Stimulated activated CD4-positive, alpha-beta T cell treated with anti-CD3 and anti-CD28 coated beads, Interleukin-4, amount 100 ng/mL, for 24 hours (primary cell): ENCODE data around the gene F11R.
"Not testable (repeated sequence)": the region's sequence is repeated elsewhere in the genome, so short reads cannot be mapped to it uniquely, and the experiment has no call there.

Experiments
- DNase-seq: peaks from one replicate; pipeline ENCODE4 v3.0.0-alpha.2; 2020

Gene F11R

GRCh38 chr1:161009602-161010211 is 11.2 kb downstream of the F11R start:
- no peak for DNase-seq

- no peak for DNase-seq
These were observed 12.0 kb downstream of the F11R start for GRCh38 chr1:161008869-161009510.

GRCh38 chr1:161007369-161007768 is 13.6 kb downstream of the F11R start:
- no peak for DNase-seq

- DNase-seq: no peak
These were observed 14.4 kb downstream of the F11R start for GRCh38 chr1:161006563-161006962.

GRCh38 chr1:161001525-161001924 is 19.4 kb downstream of the F11R start:
- DNase-seq: no peak

GRCh38 chr1:161000736-161001480 is 20.0 kb downstream of the F11R start:
- DNase-seq: no peak

GRCh38 chr1:160999376-160999775 is 21.6 kb downstream of the F11R start:
- no peak for DNase-seq

- DNase-seq: peak; percentile 54
These were observed 23.5 kb downstream of the F11R start for GRCh38 chr1:160997323-160998038.

- no peak for DNase-seq
These were observed 24.8 kb downstream of the F11R start for GRCh38 chr1:160996178-160996577.

- DNase-seq: no peak
These were observed 27.3 kb downstream of the F11R start for GRCh38 chr1:160993544-160994193.

- not testable (repeated sequence) for DNase-seq
These were observed 28.9 kb downstream of the F11R start for GRCh38 chr1:160992036-160992435.

GRCh38 chr1:160987359-160988050 is 33.4 kb downstream of the F11R start:
- DNase-seq: no peak

GRCh38 chr1:160985723-160986122 is 35.2 kb downstream of the F11R start:
- no peak for DNase-seq

GRCh38 chr1:160981584-160982411 is 39.2 kb downstream of the F11R start:
- no peak for DNase-seq

GRCh38 chr1:160979286-160979685 is 41.7 kb downstream of the F11R start:
- no peak for DNase-seq

- DNase-seq: no peak
These were observed 42.4 kb downstream of the F11R start for GRCh38 chr1:160978510-160978927.

- no peak for DNase-seq
These were observed 45.9 kb downstream of the F11R start for GRCh38 chr1:160975026-160975425.

GRCh38 chr1:160973491-160973890 is 47.5 kb downstream of the F11R start:
- DNase-seq: no peak

- DNase-seq: no peak
These were observed 48.0 kb downstream of the F11R start for GRCh38 chr1:160972939-160973338.

- DNase-seq: peak; percentile 55
These were observed 49.3 kb downstream of the F11R start for GRCh38 chr1:160971618-160972056.

GRCh38 chr1:160963521-160963920 is 57.4 kb downstream of the F11R start:
- no peak for DNase-seq
